NCI-H1694 (cell line): ENCODE data around the gene PDC.
A peak's percentile ranks its signal among the peaks of the same experiment; 100 is the strongest.

ENCODE experiments used
- DNase-seq: peaks from one replicate; lab custom pipeline; 2025; lab: John Stamatoyannopoulos, UW

The PDC gene

DNA sequence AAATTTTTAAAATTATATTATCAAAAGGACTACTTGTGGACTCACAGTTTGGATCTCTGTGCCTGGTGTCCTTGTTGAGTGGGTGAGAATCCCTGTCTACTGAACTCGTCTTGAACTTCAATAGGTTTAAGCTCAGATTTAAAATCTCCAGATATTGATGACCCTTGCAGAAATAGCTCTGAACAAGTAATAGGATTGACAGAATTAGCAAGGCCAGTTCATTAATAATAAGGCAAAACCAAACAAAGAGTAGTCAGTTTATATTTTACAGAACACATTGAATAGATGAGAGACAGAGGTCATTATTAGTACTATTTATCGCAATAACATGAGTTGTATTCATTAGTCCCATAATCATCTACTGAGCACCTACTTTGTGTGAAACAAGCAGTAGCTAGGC lies at the start of gene PDC:
TSS of gene PDC (minus strand) at position 101 of the 400 bp plus-strand sequence. CDS start 11,655 bp downstream, outside the sequence.
- DNase-seq = no peak

DNA sequence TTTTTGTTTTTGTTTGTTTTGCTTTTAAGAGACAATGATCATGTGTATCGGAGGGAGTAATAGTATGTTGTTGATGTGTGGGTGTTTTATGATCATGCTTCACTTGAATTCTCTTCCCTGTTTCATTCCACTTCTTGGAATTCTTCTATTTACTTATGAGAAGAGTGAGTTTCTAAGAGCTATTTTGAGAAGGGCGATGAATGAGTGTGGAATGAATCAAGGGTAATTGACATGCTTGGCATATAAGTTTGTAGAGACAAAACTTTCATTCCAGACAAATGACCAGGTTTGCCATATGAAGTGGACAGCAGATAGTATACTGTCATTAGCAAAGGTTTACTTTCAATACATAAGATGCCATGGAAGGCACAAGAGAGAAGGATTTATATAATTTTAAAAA lies 42.3 kb upstream of the PDC start:
- no peak for DNase-seq

DNA sequence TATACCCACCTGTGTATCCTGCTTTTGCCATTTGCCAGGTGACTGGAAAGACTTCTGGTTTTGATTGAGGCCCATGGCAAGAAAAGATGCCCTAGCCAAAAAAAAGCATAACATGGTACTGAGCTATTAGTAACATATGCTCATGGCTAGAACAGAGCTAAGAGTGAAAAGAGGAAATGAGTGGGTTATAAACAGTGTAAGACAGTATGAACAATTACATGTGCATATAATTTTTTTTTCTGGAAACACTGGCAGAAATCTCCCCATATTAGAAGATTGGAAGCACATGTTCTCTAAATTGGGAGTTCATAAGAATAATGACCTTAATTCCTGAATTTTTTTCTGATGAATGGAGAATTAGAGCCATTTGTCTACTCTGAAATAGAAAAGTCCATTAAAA lies 41.2 kb upstream of the PDC start:
- DNase-seq = no peak

DNA sequence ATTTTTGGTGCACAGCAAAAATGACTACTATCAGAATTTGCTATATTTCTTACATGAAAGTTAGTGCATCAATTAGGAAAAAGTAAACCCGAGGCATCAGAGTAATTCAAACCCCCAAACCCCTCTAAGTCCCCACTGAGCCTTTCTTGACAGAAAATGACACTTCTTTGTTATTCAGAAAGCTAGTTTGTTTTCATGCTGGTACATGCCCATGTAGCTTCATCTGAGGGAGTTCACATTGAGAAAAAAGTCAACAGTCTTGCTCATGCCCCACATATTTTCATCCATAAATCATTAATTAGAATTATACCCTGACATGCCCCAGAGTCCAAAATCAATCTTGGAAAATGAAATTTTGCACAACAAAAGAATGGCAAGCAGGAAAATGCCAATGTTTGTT lies 39.9 kb upstream of the PDC start:
- DNase-seq = no peak

DNA sequence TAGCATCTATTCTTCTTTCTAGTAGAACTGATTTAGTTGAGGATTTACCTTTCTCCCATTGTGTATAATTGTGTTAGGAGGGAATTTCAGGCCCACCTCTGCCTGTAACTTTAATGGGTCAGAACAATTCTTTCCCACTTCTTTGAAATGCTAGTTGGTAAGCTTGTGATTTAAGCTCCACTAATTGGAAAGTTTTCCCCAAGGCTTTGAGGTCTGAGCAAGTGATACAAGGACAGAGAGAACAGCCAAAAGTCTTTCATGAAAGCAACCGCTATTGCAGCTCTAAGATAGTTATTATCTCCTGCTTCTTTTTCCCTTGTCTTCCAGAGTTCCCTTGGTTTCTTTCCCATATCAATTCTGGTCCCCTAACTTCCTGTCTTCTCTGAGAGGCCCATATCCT lies 38.7 kb upstream of the PDC start:
- no peak for DNase-seq

DNA sequence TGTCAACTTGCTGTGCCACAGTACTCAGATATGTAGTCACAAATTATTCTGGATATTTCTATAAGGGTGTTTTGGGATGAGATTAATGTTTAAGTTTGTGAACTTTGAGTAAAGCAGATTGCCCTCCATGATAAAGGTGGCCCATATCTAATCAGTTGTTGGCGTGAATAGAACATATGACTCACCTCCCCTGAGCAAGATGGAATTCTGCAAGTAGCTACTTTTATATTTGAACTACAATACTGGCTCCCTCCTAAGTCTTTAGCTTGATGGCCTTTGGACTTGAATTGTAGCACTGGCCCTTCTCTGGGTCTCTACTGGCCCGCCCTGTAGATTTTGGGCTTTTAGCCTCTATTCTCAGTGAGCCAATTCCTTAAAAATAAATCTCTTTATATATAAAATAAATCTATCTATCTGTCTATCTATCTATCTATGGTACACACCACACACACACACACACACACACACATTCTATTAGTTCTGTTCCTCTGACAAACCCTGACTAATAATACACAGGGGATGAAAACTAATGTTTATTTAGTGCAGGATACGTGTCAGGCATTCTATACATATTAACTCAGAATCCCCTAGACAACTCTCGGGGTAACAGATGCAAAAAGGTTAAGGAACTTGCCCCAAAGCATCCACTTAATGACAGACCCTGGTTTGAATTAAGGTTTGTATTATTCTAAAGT lies 37.9 kb upstream of the PDC start:
- no peak for DNase-seq

DNA sequence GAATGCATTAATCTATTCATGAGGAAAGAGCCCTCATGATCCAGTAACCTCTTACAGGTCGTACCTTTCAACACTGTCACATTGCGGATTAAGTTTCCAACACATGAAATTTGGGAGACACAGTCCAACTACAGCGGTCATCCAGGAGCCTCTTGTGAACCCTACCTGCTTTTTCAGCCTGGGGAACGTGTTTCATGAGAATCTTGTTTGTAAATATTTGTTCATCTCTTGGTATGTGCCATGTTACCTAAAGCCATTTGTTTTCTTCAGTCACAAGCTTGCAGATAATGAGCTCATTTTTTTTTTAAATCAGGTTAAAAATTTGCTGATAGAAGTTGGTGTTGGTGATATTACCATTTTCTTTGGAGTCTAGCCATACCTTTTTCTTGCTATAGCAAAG lies 37.2 kb upstream of the PDC start:
- no peak for DNase-seq

DNA sequence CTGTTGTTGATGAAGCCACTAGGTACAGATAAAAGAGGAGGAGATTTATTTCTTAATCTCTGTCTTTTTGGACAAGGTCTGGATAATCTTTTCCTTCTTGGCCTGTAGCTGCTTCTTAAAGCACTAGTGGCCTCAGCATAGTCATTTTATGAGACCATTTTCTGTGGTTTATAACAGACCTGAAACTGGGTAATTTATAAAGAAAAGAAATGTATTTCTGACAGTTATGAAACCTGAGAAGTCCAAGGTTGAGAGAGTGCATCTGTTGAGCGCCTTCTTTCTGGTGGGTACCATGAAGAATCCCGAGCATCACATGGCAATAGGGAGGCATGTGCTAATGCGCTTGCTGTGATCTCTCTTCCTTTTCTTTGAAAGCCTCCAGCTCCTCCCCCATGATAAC lies 36.7 kb upstream of the PDC start:
- DNase-seq = no peak

DNA sequence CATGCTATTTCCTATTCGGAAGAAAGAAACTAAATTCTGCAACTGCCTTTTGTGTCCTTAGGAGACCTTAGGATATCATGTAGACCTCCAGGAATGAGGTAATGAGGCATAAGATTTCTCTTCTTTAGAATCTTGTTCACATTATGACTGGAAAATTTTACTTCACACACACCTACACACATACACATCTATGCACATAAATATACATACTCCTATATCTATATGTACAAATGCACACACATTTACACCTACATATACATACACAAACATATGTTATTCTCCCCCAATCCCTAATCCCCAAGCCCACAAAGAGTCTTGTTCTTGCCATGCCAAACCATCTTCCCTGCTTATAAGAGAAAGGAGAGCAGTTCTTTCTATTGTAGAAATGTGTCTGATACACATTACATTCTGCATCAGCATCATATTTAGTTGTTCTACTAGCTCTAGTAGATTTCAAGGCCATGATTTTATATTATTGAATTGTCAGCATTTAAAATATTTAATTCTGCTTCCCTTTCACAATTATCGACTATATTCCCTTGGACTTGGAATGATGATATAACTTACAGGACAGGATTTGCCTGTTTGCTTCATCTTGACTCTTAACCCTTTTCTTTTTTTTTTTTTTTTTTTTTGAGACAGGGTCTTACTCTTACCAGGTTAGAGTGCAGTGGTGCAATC lies 35.4 kb upstream of the PDC start:
- DNase-seq = no peak

DNA sequence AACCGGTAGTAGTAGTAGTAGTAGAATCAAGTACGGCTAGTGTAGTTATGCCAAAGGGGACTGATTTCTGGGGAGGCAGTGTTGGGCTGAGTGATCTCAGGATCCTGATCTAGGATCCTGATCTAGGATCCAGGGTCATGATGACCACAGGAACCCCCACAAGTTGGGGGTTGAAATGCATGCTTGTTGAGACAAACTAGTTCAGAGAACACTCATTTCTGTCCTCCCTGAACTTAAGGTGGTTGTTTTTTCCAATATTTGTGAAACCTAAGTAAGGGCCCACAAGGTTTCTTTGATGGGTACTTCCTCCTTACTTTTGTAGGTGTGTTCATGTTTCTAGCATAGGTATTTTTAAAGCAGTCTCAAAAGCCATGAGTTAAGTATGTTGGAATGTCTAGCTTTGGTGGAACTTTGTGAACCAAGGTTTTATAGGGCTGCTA lies 33.9 kb upstream of the PDC start:
- no peak for DNase-seq

DNA sequence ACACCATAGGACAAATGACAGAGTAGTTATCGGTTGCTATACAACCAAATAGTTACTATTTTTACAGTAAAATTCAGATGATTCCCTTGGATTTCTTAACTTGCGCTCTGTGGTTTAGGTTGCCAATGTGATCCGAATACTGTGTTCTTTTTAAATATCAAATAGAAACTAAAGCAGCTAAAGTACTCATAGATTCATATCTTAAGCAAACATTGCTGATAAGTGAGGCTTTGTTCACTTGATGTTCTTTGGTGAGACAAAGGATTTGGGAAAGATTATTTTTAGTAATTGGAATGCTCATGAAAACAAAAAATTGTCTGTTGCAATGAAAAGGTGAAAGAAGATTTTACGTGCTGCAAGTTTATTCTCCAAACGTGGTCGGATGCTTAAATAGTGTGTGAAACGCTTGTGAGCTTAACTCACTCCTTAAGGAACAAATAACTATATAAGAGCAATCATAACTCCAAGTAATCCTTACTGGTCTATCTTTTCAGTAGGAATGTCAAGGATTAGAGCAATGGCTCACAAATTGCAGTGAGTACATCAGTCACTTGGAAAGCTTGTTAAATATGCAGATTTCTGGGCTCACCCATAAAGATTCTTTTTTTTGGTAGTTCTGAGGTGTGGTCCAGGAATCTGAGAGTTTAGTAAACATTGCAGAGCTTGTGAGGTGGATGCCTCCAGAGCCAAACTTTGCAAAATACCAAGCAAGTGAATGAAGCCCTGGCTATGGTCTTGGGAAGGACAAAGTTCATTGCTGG lies 31.8 kb upstream of the PDC start:
- no peak for DNase-seq

DNA sequence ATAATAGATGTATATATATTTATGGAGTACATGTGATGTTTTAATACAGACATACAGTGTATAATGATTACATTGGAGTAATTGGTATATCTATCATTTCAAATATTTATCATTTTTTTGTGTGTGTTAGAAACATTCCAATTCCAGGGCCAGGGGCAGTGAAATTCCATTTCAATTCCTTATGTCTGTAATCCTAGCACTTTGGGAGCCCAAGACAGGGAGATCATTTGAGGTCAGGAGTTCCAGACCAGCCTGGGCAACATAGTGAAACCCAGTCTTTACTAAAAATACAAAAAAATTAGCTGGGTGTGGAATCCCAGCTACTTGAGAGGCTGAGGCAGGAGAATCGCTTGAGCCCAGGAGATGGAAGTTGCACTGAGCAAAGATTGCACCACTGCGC lies 30.4 kb upstream of the PDC start:
- DNase-seq = no peak

DNA sequence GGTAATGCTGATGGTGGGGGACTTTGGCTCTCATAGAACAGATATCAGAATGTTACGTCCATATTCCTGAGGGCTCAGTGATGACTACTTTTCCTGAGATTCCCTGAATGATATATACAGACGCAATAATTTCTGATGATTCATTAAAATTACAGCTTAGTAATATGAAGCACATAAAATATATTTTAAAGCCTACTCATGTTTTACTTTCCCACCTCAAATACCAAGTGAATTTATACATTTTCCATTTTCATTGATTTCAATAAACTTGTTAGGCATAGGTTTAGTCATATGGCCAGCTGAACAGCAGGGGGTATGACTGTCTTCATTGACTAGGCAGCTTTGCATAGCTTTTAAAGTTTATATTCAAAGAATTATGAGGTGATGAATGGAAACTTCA lies 26.2 kb upstream of the PDC start:
- DNase-seq = no peak

DNA sequence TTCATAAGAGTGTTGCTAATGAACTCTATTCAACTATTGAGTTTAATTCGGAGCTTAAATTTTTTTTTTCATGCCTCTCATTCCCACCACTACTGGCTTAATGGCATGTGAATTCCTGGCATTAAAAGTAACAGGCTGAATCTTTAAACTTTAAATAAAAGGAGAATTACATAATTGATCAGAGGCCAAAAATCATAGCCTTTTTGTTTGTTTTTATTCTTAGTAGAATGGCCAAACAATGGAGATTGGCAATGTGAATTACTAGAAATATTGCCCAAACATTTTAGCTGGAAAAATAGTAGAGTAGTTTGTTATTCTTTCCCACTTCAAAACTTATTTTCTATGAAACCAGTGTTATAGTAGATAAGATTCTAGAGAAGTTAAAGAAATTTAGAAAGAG lies 25.1 kb upstream of the PDC start:
- DNase-seq = no peak

DNA sequence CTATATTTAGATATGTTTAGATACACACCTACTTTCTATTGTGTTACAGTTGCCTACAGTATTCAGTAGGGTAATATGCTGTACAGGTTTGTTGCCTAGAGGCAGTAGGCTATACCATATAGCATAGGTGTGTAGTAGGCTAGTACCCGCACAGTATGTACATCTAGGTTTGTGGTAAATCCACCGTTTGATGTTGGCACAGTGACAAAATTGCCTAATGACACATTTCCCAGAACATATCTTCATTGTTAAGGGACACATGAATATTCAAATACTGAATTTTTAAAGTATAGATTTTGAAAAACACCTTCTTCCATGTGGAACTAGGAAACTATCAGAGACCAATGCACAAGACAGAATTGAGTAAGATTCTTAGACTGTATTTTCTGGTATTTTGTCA lies 22.6 kb upstream of the PDC start:
- no peak for DNase-seq

DNA sequence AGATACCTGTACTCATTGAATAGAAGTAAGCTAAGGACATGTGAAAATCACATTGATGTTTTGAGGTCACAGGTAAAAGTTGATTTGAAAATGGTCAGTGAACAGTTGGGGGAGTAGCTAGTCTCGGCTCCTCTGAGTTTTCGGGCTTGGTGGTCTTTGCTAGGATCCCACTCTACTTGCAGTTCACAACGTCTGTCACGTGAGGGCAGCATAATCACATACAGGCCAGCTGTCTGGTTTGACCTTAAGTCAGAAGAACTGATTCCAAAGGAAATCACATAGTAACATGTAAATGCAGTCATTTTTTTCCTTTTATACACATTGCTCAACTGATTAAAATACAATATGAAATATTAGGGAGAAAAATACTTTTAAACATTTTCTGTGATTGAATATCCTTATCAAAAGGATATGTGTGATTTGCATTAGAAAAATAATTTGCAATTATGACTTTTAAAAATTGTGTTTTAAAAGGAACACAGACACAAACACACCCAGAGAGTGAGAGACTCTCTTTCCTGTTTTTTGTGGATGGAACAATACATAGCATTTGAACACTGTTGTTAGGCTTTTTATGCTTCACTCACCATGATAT lies 21.8 kb upstream of the PDC start:
- peak; percentile 51 for DNase-seq

DNA sequence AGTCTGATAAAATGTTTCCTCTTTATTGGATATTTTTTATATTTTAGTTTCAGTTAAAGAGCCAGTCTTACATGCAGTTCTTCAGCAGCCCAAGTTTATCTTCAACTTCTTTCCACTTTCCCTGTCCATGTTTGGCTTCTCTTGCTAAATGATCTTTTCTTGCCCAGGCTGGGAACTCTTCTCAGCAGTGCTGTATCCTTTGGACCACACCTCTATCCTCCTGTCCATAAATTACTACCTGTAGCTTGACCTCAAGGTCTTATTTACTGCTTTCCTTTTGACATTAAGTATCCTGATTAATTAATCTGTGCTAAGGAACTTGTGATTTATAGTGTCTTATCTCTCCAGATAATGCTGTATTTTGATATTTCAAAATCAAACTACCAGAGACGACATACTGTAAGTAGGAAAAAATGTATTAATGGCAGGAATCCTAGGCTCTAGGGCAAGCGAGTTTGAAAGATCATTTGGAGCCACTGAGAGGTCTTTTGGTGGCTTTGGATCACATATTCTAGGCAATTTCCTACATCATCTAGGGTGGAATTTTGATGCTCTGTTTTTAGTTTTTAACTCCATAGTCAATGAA lies 20.5 kb upstream of the PDC start:
- no peak for DNase-seq

DNA sequence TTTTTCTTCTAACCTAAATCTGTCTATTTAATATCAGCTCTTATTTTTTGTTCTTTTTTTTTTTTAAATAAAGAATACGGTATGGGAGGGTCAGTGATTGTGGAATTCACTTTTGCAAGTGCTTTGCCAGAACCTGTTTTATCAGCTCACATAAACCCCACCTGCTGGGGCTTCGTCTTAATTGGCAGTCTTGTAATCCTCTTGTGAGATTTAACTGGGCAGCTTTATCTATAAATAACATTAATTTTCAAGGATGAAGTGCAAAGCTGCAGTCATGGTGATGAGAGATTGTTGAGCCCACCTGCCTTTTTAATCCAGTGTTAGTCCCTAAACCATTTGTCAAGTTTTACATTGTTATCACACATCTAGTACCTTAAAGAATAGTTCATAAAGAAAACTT lies 18.2 kb upstream of the PDC start:
- no peak for DNase-seq

DNA sequence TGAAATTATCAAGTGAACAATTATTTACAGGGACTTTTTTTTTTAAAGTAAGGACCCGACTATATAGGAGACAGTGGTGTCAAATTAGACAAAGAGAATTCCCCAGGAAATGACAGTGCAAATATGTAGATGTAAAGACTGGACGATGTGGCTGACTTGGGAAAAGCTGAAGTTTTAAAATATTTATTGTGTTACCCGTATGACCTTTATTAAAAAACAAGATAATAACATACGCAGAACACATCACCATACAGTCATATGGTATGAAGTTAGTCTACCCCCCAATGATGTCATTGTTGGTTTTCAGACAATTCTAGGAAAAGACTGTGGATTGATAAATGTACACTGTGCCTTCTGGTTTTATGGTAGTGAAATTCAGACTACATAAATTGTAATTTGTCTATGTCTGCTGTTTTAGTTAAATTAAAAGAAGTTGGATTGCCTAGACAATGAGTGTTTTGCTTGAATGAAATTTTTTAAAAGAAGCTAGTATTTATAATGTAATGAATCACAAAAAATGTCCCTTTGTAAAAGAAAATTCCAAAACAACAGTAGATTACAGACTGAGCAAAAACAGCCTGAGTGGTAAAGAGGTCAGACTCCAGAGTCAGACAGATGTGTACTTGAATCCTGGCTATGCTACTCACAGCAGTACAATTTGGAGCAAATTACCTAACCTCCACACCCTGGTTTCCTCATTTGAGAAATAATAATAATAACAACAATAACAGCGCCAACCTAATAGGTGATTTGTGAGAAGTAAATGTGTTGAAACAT lies 15.5 kb upstream of the PDC start:
- no peak for DNase-seq

DNA sequence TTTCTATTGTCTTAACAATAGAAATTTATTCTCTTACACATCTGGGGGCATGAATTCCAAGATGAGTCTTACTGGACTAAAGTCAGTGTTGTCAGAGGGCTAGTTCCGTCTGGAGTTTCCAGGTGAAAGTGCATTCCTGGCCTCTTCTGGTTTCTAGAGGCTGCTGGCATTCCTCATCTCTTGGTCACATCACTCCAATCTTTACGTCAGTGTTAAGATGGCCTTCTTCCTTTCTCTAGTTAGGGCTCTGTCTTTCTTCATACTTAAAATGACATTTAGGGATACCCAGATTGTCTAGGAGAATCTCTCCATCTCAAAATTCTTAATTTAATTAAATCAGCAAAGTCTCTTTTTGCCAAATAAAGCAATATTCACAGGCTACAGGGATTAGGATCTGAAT lies 13.3 kb upstream of the PDC start:
- DNase-seq = no peak

DNA sequence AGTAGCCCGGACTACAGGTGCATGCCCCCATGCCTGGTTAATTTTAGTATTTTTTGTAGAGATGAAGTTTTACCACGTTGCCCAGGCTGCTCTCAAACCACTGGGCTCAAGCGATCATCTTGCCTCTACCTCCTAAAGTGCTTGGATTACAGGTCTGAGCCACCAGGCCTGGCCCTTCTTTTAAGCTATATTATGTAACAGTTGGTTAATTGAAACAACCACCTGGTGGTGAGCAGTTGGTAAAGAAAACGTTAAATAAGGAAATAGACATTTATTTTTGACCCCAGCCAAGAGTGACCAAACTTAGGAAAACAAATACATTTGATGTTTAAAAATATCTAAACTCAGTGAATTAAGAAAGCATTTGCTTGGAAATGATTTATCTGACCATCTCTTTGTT lies 12.1 kb upstream of the PDC start:
- DNase-seq = no peak

DNA sequence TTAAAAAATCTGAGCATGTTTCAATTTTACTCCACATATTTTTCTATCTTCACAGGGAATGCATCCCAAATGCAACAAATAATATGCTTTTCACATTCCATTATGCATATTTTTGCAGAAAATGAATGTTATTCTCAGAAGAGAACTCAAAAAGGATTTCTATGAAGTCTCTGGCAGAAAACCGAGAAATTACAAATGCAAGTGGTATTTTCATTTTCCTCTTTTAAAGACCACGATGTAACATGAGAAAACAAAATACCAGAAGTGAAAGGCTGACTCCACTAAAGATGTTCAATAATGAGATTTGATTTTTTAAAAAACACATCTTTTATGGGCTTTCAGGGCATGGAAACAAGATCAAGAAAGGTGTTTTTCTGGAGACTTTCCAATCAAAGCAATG lies 5.0 kb upstream of the PDC start:
- DNase-seq = no peak
